Astrocyte of the cerebellum (primary cell): Measurements from ENCODE around the gene MTG2.

ENCODE experiments used
- DNase-seq: peaks from one replicate; pipeline ENCODE4 v3.0.0-alpha.2; 2011; ENCODE audit warnings: low read depth
- H3K4me3 ChIP-seq: 2 replicates; pipeline ENCODE4 v1.5.1; 2011; ENCODE audit warnings: mild to moderate bottlenecking, low read depth, low read length, moderate library complexity
- CTCF ChIP-seq: IDR thresholded peaks from 2 replicates; pipeline ENCODE4 v1.5.1; 2012; ENCODE audit warnings: low read length, low read depth, moderate library complexity, mild to moderate bottlenecking; ENCODE audit errors: missing control alignments
- in situ Hi-C: cut with HindIII; loops from 2 replicates; pipeline ENCODE4 v1.10.0; 2017; ENCODE audit warnings: low sequenced_read_pairs

The MTG2 gene

GRCh38 chr20:62212299-62212698, 29.5 kb downstream of the MTG2 start:
- TF ChIP-seq CTCF: no peak
- DNase-seq: no peak
- in situ Hi-C loops: no loop called here
- H3K4me3 ChIP-seq: no peak overlapping the region

GRCh38 chr20:62214067-62214466, 31.2 kb downstream of the MTG2 start:
- no peak for DNase-seq
- H3K4me3 ChIP-seq: no peak overlapping the region
- TF ChIP-seq CTCF: no peak
- in situ Hi-C loops: no loop called here

- no peak for TF ChIP-seq CTCF
- DNase-seq: no peak
- no peak overlapping the region for H3K4me3 ChIP-seq
- in situ Hi-C loops: no loop called here
Observed at GRCh38 chr20:62215020-62215990, 32.5 kb downstream of the MTG2 start.

- TF ChIP-seq CTCF: no peak
- no peak for DNase-seq
- in situ Hi-C loops: no loop called here
- H3K4me3 ChIP-seq: no peak overlapping the region
Observed at GRCh38 chr20:62215991-62216635, 33.3 kb downstream of the MTG2 start.

- TF ChIP-seq CTCF: no peak
- H3K4me3 ChIP-seq: no peak overlapping the region
- in situ Hi-C loops: no loop called here
- no peak for DNase-seq
Observed at GRCh38 chr20:62216636-62217566, 34.1 kb downstream of the MTG2 start.
